GM18498 (cell line): Measurements from ENCODE around the gene CCDC137.
A peak's percentile ranks its signal among the peaks of the same experiment; 100 is the strongest.

Experiments
- ATAC-seq: cut with Tn5 transposase; IDR thresholded peaks from one replicate; pipeline ENCODE4 v1.9.1; 2021; ENCODE audit warnings: mild to moderate bottlenecking, moderate library complexity; ENCODE audit not compliant: unreplicated experiment

CCDC137 gene

DNA sequence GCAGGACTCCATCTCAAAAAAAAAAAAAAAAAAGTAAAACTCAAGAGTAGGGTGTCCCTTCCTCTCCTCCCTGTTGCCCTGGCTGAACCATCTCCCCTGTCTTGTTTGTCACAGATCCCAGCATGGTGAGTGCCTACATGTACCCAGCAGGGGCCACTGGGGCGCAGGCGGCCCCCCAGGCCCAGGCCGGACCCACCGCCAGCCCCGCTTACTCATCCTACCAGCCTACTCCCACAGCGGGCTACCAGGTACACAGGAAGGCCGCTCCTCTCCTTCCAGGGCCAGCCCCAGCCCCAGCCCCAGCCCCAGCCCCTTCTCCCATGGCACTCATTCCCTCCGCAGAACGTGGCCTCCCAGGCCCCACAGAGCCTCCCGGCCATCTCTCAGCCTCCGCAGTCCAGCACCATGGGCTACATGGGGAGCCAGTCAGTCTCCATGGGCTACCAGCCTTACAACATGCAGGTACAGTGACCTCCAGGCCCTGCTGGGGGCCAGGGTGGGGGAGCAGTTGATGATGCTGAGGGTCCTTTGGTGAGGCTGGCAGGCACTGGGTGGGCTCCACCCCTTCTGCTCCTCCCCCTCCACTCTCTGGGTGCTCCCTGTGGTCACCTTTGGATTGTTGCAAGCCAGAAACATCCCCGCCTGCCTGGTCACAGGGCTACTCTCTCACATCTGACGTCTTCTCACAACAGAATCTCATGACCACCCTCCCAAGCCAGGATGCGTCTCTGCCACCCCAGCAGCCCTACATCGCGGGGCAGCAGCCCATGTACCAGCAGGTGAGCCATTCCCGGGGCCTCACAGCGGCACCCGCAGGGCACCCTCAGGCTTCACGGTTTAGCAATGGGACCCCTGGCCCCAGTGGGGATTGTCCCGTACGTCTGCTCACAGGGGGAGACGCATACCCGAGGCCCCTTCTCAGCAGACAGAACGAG, 34.1 kb downstream of the CCDC137 start:
- ATAC-seq = no peak

- no peak for ATAC-seq
These were observed 34.9 kb downstream of the CCDC137 start for GRCh38 chr17:81701288-81702071.

DNA sequence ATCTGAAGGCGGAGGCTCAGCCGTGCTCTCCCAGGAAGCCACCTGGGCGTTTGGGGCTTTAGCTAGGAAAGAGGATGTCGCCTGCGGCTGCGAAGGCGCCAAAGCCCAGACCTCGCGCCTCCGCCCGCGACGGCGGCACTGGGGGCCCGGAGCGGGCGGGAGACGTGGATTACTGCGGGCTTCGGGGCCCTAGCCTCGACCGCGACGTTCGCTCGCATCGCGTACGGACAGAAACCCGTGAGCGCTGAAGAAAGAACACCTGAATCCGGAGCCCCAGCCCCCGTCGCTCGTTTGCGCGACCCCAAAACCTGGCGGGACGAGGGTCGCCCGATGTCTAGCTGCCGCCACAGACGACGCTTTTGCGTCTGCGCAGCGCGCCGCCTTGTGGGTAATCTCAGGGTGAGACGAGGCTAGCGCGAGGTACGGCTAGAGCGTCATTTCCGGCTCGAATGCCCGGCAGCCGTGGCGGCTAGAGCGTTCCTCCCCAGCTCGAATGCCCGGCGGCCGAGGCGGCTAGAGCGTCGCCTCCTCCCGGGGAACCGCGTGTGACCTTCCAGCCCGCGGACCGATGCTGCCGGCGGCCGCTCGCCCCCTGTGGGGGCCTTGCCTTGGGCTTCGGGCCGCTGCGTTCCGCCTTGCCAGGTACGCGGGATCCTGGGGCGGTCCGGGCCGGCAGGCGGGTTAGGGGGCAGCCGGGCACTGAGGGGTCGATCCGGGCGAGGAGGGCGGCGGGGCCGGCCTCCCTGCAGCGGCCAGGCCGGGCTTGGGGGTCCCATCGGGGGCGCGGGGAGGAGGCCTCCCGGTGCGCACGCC, 36.6 kb downstream of the CCDC137 start, which contains the start of gene MRPL12:
Gene MRPL12 (plus strand): TSS at position 434 of the 813 bp plus-strand sequence. CDS start 135 bp downstream, at position 569.
- peak; percentile 83 for ATAC-seq

- peak; percentile 10 for ATAC-seq
These were observed 37.5 kb downstream of the CCDC137 start for GRCh38 chr17:81703747-81704654.

- no peak for ATAC-seq
These were observed 39.1 kb downstream of the CCDC137 start for GRCh38 chr17:81705518-81706231.

GRCh38 chr17:81706232-81706611, 39.7 kb downstream of the CCDC137 start:
- ATAC-seq = no peak

DNA sequence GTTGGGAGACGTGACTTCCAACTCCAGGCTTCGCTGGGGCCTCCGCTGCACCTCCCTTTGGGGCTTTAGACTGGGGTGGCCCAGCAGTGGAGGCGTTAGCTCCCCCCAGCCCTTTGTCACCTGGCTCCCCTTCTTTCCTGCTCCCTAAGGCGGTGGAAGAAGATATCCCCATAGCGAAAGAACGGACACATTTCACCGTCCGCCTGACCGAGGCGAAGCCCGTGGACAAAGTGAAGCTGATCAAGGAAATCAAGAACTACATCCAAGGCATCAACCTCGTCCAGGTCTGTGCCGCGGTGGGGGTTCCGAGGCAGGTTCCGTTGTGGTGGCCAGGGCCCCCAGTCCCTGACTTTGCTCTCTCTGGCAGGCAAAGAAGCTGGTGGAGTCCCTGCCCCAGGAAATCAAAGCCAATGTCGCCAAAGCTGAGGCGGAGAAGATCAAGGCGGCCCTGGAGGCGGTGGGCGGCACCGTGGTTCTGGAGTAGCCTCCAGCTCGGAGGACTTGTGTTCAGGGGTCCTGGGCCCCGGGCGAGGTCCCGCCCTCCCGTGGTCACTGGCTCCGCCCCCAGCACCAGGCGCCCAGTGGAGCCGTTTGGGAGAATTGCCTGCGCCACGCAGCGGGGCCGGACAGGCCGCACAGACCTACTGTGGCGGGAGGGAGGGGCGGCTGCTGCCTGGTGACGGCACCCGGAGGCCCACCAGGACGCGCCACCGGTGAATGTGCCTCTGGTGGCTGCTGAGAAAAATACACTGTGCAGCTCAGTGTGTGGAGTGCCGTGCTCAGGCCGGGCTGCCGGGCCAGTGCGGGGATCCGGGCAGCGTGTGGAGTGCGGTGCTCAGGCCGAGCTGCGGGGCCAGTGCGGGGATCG, 40.5 kb downstream of the CCDC137 start:
- no peak for ATAC-seq

DNA sequence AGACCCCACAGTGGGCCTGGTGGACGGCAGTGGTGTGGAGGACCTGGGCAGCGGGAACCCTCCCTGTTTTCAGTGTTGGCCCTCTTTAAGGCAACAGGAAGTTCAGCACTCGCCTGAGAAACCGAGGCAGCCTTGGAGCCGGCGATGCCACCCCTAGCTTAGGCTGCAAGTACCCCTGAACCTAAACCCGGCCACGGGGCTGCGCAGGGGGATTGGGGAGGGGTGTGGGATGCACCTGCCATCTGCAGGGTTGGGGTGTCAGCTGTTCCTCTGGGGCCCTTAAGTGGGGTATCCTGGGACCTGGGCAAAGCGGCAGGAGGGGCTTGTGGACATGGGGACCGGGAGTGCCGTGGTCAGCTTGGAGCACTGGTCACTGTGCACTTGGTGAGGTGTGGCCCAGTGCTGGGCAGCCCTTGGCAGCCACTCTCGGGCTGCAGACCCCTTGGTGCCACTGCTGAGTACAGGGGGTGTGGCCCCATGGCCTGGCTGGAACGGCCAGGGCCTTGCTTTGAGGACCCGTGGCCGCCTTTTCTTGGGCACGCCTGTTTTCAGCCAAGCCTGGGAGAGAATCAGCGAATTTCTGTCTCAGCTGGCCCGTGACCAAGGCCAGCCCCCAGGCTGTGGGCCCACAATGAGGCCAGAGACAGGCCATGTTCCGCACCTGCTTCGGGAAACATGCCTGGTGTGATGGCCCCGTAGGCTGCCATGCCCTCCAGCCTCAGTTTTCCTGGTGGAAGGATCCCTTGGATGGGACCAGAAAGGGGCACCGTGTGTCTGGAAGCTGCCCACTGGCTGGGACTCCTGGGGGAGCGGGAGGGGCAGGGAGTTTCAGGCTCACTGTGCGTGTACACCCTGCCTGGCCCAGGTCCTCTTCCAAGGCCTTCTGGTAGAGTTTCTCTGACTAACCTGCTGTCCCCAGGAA, 41.4 kb downstream of the CCDC137 start:
- ATAC-seq = no peak

- no peak for ATAC-seq
These were observed 42.2 kb downstream of the CCDC137 start for GRCh38 chr17:81708739-81709185.

- no peak for ATAC-seq
These were observed 44.2 kb downstream of the CCDC137 start for GRCh38 chr17:81710514-81711308.

DNA sequence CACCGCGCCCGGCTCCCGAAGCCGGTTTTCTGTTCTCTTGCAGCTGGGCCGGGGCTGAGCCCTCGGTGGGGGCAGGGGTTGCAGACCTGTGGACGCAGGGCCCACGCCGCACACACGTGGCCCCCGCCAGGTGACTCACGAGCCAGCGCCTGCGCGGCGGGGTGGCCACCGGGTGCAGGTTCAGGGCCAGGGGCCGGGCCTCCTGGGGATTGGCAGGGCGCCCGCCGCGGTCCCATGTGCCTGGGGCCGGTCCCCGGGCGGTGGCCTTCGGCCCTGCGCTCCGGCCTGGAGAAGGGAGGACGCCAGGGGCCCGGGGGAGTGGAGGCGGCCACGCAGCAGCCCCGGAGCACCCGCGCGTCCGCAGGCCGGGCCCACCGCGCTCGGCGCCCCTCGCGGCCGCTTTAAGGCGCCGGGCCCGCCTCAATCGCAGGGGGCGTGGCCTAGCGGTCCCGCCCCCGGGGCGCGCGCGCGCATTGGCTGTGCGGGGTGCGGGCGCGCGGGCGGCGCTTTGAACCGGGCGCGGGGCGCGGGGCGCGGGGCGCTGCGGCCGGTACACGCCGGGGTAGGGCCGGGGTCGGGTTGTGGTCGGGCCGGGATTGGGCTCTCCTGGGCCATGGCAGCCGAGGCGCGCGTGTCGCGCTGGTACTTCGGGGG, 45.4 kb downstream of the CCDC137 start, which contains the start of gene SLC25A10:
Gene SLC25A10 (plus strand): TSS at position 471 of the 654 bp plus-strand sequence. CDS start 143 bp downstream, at position 614.
- peak; percentile 70 for ATAC-seq

DNA sequence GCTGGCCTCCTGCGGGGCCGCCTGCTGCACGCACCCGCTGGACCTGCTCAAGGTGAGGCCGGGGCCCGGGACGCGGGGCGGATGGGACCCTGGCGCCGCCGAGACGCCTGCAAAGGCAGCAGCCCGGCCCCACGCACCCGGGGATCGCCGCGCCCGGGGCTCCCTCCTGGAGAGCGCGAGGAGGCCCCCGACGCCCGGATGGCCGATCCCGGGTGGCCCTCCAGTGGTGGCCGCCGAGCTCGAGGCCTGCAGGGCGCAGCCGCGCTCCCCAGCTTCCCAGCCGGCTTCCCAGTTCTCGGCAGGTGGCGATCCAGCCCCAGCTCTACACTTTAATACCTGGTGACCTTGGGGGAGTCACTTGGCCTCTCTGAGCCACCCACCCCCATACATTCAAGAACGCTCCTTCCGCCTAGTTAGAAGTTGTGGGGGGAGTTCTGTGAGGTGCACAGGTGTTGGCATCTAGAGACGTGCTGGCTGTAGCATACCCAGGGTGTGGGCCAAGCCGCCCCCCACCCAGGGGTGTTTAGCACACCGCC, 46.0 kb downstream of the CCDC137 start:
- no peak for ATAC-seq

DNA sequence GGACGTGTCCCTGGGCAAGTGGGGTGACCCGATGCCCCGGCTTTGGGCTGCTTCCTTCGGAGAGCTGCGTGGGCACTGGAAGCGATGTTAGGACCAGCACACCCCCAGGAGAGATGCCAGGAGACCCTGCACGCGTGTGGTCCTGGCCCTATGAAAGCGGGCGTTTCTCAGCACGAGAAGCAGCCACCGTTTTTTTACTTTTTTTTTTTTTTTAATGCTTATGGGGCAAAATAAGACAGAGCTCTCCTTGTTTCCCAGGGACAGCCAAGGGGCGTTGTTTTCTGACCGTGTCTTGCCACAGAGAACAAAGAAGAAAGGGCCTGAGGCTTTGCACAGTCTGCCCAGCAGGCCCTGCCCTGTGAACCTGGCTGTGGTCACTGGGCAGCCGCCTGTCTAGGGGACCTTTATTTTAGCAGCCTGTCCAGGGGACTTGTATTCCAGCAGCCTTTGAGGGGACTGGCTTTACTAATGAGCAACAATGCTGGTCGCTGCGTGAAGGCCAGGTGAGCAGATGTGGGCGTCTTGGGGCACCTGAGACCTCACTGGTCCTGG, 46.5 kb downstream of the CCDC137 start:
- ATAC-seq = no peak

- ATAC-seq = no peak
These were observed 47.2 kb downstream of the CCDC137 start for GRCh38 chr17:81713556-81714411.
